ENCODE data around the gene SRRM4. TPM values are rescaled to one million over a fixed set of nuclear protein-coding genes. Genes with fewer than 3 reads are reported as not detected.
A peak's percentile ranks its signal among the peaks of the same experiment; 100 is the strongest.

SRRM4 gene
- total and polyA plus RNA-seq, 10 donors: under 0.01 TPM; not detected in 8

DNA sequence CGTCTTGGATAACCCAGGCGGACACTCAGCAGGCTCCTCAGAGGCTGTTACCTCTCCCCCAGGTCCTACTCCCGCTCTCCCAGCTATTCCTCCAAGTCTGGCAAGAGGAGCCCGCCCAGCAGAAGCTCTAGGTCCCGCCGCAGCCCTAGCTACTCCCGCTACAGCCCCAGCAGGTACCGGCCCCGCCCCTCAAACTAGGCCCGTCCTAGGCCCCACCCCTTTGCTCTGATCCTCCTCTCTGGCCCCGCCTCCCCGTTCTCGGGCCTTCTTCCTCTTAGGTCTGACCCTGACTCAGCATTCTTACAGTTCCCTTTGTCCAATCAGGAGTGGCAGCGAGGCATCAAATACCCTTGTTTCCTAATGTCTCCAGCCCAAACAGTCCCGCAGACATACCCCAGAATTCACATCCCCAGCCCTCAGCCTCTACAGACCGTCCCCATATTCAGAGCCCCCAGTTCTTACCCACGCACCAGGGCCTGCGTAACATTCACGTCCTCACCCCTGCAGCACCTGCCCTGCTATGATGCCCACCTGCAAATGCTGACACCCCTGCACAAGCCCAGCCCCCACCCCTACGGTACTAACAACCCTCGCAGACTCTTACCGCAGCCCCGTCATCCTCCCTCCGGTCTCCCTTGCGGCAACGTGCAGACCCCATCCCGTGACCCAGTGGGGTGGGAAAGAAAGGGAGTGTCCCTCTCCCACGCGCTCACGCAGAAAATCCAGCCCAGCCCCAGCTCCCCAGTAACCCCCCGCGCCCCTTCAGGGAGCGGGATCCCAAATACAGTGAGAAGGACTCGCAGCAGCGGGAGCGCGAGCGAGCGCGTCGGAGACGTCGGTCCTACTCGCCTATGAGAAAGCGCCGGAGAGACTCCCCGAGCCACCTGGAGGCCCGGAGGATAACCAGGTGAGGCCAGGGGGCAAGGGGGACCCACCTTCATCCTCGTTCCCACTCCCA lies 172.4 kb downstream of the SRRM4 start:
- peak; percentile 72 for DNase-seq
- peak overlapping the region in 1 of 8 donors; percentile 11 for H3K4me3 ChIP-seq

DNA sequence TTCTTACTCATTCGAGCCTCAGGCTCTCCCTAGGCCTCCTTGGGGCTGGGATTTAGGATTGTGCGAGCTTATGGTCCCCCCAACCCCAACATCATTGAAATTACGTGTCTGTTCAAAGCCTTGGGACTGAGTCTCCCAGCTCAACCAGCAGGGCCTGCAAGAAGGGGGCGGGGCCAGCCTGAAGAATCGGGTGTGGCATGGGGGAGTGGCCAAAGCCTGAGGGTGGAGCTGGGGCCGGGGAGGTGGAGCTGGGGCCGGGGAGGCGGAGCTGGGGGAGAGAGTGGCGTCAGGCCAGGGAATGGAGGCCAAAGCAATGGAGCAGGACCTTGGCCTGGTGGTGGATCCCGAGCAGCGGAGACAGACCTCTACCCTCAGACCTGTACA lies 173.1 kb downstream of the SRRM4 start:
- H3K4me1 ChIP-seq: no peaks in the 10 kb centered on the region
- peaks cover 0 to 38% (median 14%) of the 10 kb centered on the region in 8 donors for H3K9me3 ChIP-seq
- TF ChIP-seq, protein P1, sequence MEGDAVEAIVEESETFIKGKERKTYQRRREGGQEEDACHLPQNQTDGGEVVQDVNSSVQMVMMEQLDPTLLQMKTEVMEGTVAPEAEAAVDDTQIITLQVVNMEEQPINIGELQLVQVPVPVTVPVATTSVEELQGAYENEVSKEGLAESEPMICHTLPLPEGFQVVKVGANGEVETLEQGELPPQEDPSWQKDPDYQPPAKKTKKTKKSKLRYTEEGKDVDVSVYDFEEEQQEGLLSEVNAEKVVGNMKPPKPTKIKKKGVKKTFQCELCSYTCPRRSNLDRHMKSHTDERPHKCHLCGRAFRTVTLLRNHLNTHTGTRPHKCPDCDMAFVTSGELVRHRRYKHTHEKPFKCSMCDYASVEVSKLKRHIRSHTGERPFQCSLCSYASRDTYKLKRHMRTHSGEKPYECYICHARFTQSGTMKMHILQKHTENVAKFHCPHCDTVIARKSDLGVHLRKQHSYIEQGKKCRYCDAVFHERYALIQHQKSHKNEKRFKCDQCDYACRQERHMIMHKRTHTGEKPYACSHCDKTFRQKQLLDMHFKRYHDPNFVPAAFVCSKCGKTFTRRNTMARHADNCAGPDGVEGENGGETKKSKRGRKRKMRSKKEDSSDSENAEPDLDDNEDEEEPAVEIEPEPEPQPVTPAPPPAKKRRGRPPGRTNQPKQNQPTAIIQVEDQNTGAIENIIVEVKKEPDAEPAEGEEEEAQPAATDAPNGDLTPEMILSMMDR (IDR thresholded peaks at IDR 0.05 in 8 of 11, conservative IDR thresholded peaks at IDR 0.05 in 3 of 11): no peak
- no peak for TF ChIP-seq POLR2AphosphoS5 (IDR thresholded peaks at IDR 0.05)
- no peak for TF ChIP-seq POLR2A (IDR thresholded peaks at IDR 0.05)
- 57 to 81% (median 69%) methylated on average over 11 of the region's 11 CpGs for WGBS, 5 donors
- H3K27ac ChIP-seq: no peak overlapping the region
- no peak overlapping the region for H3K4me3 ChIP-seq
- peaks cover 0 to 16% (median 0%) of the 10 kb centered on the region in 7 donors for H3K27me3 ChIP-seq (replicated peaks in 1 of 7)
- intact Hi-C loops (cut with DNase I; ENCODE audit: low total_unique reads): no loop called here
- no peaks in the 10 kb centered on the region for H3K36me3 ChIP-seq
- peak; percentile 68 for DNase-seq

More for the DNA sequence above, 172.4 kb downstream of the SRRM4 start:
- intact Hi-C loops (cut with DNase I; ENCODE audit: low total_unique reads): no loop called here
- H3K27me3 ChIP-seq (replicated peaks in 1 of 7): peaks cover 0 to 16% (median 0%) of the 10 kb centered on the region in 7 donors
- TF ChIP-seq, protein P1 (IDR thresholded peaks at IDR 0.05 in 8 of 11, conservative IDR thresholded peaks at IDR 0.05 in 3 of 11): no peak
- no peak for TF ChIP-seq POLR2AphosphoS5 (IDR thresholded peaks at IDR 0.05)
- no peak for TF ChIP-seq POLR2A (IDR thresholded peaks at IDR 0.05)
- H3K9me3 ChIP-seq: peaks cover 0 to 38% (median 14%) of the 10 kb centered on the region in 8 donors
- no peak overlapping the region for H3K27ac ChIP-seq
- 28 to 59% (median 33%) methylated on average over 49 of the region's 49 CpGs for WGBS, 5 donors
- H3K36me3 ChIP-seq: no peaks in the 10 kb centered on the region
- no peaks in the 10 kb centered on the region for H3K4me1 ChIP-seq

DNA sequence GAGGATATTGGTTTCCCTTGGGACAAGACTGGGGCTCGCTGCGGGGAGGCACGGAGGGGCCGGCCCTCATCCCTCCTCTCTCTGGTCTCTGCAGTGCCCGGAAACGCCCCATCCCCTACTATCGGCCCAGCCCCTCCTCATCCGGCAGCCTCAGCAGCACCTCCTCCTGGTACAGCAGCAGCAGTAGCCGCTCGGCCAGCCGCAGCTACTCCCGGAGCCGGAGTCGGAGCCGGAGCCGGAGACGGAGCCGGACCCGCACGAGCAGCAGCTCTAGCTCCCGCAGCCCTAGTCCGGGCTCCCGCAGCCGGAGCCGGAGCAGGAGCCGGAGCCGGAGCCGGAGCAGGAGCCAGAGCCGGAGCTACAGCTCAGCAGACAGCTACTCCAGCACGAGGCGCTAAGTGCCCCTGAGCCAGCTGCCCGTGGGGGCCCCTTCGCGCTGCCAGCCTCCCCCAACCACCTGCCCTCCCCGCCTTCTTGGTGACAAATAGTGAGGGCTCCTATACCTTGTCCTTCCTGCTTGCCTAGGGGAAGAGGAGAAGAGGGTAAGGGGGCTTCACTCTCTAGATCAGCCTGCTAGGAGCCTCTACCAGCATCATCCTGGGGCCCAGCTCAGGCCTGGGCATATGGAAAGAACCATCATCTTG lies 175.2 kb downstream of the SRRM4 start:
- intact Hi-C loops (cut with DNase I; ENCODE audit: low total_unique reads): no loop called here
- Histone ChIP-seq H3K36me3 (no peaks in the 10 kb centered on the region), H3K4me3 (no peak overlapping the region), H3K27me3 (replicated peaks in 1 of 7) (peaks cover 0 to 16% (median 0%) of the 10 kb centered on the region in 7 donors), H3K9me3 (peaks cover 0 to 25% (median 4%) of the 10 kb centered on the region in 8 donors), H3K27ac (no peak overlapping the region), H3K4me1 (no peaks in the 10 kb centered on the region)
- 76 to 94% (median 81%) methylated on average over 10 to 35 of the region's 35 CpGs for WGBS, 5 donors
- TF ChIP-seq, protein P1 (IDR thresholded peaks at IDR 0.05 in 8 of 11, conservative IDR thresholded peaks at IDR 0.05 in 3 of 11): no peak
- TF ChIP-seq POLR2A (IDR thresholded peaks at IDR 0.05) (no peak), POLR2AphosphoS5 (IDR thresholded peaks at IDR 0.05) (no peak)
- peak; percentile 71 for DNase-seq

DNA sequence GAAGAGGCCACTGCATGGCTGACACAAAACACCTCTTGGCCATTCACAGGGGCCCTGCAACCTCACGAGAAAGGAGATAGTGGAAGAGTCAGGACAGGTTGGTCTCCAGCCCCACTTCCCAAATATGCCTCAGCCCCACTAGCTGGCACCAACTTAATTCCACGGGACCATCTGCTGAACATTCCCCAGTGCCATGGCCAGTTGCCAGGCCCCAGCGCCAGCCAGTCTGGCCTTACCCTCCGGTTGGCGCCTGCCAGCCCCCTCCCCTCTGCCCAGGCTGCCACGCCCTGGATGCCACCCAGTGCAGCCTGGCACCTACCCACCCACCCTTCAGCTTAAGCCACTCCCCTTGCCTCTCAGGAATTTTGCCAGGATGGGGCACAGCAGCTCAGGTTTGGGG lies 176.2 kb downstream of the SRRM4 start:
- 75 to 96% (median 91%) methylated on average over 1 to 6 of the region's 6 CpGs for WGBS, 5 donors
- no peak overlapping the region for H3K4me3 ChIP-seq
- peak; percentile 68 for DNase-seq
- no peaks in the 10 kb centered on the region for H3K36me3 ChIP-seq
- H3K9me3 ChIP-seq: peaks cover 0 to 17% (median 0%) of the 10 kb centered on the region in 8 donors
- H3K4me1 ChIP-seq: no peaks in the 10 kb centered on the region
- peaks cover 0 to 16% (median 0%) of the 10 kb centered on the region in 7 donors for H3K27me3 ChIP-seq (replicated peaks in 1 of 7)
- H3K27ac ChIP-seq: no peak overlapping the region
- TF ChIP-seq POLR2AphosphoS5 (IDR thresholded peaks at IDR 0.05) (no peak), POLR2A (IDR thresholded peaks at IDR 0.05) (no peak)
- TF ChIP-seq, protein P1 (IDR thresholded peaks at IDR 0.05 in 8 of 11, conservative IDR thresholded peaks at IDR 0.05 in 3 of 11): no peak
- intact Hi-C loops (cut with DNase I; ENCODE audit: low total_unique reads): no loop called here
